GM13976 (cell line): ENCODE results near the gene CARS2.

Source experiments
- DNase-seq: peaks from one replicate; pipeline ENCODE4 v3.0.0; 2012; ENCODE audit warnings: low spot score
- in situ Hi-C: fragments of 300-500 bp; cut with MboI; formaldehyde crosslinking; loops from one replicate; pipeline ENCODE4 v1.12.0; 2022; ENCODE audit warnings: low sequenced_read_pairs, mixed read lengths, inconsistent platforms; ENCODE audit not compliant: unreplicated experiment
- TF ChIP-seq, protein P1 (sequence below): IDR thresholded peaks from 2 replicates; pipeline ENCODE4 v1.5.1; 2012; ENCODE audit warnings: borderline replicate concordance, mild to moderate bottlenecking; ENCODE audit not compliant: insufficient read depth; ENCODE audit errors: extremely low read depth, missing control alignments, control extremely low read depth

CARS2 gene

DNA sequence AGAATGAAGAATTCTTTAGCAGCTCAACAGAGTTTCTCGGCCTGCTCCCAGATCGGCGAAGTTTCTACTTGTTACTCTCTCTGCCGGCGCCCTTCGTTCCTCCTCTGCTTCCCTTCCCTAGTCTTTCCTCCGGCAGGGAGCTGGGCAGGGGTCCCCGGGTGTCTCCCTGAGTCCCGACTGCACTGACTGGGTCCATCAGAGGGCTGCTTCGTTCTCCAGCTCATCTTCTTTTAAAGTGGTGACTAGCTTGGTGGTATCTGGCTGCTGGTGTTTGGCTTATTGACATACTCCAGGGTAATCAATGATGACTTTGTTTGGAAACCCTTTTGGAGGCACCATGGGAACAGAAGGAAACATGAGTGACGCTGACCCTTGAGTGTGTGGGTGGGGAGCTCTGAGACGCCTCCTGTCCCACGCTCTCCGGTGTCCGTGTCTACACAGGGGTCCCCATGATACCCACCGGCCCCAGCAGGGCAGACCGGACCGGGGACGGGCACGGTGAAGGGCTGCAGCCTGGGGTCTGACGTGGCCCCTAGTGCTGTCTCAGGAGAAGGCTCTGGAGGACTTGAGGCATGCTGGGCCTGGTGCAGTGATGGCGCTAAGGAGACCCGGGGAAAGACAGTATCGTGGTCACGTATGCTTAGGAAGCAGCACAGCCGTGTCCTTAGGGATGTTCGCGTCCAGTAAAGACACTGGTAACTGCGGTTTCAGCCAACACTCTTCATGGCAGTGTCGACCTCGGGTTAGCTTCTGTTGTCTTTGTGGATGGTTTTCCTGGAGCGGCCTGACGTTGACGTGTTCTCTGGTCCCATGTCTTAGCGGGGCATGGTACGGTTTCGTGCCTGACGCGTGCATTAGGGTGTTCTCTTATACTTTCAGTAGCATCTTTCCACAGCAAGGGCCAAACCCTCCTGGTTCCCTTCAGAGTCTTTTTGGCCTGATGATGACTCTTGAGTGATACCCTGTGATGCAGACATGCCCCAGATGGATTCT is 66.8 kb downstream of the CARS2 start:
- in situ Hi-C loops = no loop called here
- TF ChIP-seq, protein P1, sequence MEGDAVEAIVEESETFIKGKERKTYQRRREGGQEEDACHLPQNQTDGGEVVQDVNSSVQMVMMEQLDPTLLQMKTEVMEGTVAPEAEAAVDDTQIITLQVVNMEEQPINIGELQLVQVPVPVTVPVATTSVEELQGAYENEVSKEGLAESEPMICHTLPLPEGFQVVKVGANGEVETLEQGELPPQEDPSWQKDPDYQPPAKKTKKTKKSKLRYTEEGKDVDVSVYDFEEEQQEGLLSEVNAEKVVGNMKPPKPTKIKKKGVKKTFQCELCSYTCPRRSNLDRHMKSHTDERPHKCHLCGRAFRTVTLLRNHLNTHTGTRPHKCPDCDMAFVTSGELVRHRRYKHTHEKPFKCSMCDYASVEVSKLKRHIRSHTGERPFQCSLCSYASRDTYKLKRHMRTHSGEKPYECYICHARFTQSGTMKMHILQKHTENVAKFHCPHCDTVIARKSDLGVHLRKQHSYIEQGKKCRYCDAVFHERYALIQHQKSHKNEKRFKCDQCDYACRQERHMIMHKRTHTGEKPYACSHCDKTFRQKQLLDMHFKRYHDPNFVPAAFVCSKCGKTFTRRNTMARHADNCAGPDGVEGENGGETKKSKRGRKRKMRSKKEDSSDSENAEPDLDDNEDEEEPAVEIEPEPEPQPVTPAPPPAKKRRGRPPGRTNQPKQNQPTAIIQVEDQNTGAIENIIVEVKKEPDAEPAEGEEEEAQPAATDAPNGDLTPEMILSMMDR = no peak
- DNase-seq = no peak

DNA sequence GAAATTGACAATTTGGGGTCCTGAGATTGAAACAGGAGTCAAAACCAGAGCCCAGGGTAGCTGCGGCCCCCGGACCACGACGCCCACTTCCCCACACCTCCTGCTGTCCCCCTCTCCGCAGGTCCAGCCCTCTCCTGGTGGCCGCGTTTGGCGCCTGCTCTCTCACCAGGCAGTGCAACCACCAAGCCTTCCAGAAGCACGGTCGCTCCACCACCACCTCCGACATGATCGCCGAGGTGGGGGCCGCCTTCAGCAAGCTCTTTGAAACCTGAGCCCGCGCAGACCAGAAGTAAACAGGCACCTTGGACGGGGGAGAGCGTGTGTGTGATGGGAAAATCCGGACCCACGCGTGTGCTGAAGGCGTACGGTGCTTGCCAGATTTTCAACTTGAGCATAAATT is 67.7 kb downstream of the CARS2 start:
- peak; percentile 22 for DNase-seq
- in situ Hi-C loops = no loop called here
- TF ChIP-seq, protein P1 = no peak

DNA sequence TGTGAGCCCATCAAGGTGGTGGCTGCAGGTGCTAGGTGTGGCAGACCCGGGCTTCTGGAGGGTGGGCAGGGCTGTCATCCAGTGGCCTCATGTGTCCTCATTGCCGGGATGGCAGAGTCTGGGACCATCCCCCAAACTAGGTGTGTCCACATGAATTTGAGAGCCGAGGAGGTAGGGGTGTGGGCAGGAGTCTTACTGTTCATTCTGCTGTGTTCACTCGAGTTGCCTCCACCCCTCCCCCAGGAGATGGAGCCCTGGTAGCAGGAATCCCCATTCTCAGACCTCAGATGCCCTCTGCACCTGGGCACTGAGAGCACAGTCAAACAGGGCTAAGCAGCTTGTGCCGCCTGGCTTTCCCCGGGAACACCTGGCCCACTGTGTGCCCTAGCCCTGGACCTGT is 68.2 kb downstream of the CARS2 start:
- in situ Hi-C loops = no loop called here
- TF ChIP-seq, protein P1 = no peak
- no peak for DNase-seq

DNA sequence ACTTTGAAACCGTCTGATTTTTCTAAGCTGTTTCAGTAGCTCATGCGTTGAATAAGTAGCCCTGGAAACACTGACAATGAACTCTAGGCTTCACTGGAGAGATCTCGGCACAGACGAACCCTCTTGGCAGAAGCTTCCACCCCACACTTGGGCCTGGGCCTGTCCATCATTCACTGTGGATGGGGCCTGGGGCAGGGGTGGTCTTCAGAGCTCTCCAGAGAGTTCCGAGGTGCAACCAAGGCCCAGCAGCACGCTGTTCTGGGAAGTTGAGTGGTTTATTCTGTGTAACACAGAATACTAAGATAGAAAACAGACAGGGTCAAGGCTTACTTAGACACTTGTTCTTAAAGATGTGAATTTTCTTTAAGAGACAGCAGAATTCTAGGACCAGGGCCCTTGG is 68.6 kb downstream of the CARS2 start:
- TF ChIP-seq, protein P1 = no peak
- in situ Hi-C loops = no loop called here
- no peak for DNase-seq

DNA sequence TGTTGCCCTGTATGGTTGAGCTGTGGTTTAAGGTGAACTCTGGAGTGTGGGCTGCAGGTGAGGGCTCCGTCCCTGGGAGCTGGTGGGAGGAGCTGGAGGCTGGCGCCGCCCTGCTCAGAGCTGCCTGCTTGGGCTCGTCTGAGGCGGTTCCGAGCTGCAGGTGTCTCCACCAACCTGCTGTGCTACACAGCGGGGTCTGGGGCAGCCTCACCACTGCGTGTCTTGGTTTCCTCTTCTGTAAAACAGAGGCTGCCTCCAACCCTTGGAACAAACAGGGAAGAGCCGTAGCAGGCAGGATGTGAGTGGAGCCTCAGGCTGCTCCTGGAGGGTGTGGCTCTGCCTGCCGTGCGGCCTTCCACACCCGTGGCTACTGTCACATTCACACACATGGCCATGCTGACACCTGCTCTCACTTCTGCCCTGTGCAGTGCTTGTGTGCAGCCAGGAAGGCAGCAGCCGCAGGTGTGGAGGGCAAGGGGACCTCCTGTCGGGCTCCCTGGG is 69.2 kb downstream of the CARS2 start:
- no peak for DNase-seq
- in situ Hi-C loops = no loop called here
- TF ChIP-seq, protein P1 = no peak

DNA sequence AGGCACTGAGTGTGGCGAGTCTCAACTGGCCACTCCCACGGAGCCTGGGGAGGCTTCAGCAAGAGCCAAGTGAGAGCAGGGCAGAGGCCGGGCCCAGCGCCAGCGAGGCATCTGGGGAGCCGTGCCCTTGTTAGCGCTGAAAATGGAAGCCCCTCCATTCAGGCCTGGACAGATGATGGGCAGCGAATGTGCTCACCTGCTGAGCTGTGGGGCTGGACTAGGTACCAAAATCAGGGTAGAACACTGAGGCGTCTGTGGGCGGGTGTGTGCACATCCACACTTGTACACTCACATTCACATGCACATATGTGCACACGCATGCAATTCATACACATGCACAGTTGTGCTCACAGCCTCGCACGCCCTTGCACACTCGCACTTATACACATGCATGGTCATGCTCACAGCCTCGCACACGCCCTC is 69.9 kb downstream of the CARS2 start:
- DNase-seq = no peak
- in situ Hi-C loops = no loop called here
- TF ChIP-seq, protein P1 = no peak
